ENCODE data around the gene CHTF18.
"Not testable (repeated sequence)": the region's sequence is repeated elsewhere in the genome, so short reads cannot be mapped to it uniquely, and the experiment has no call there.

The CHTF18 gene

GRCh38 chr16:750485-750884 lies 37.9 kb upstream of the CHTF18 start:
- Histone ChIP-seq H3K36me3 (ENCODE audit: control insufficient read depth, insufficient read depth, low read length) (no peaks in the 10 kb centered on the region), H3K27me3 (replicated peaks; ENCODE audit: control insufficient read depth, insufficient read depth, low read length) (no peaks in the 10 kb centered on the region; the same call in 1 of the 2 replicates), H3K4me3 (replicated peaks; ENCODE audit: low read depth, low read length) (no peak overlapping the region)
- TF ChIP-seq CTCF (IDR thresholded peaks at IDR 0.05; ENCODE audit: insufficient read depth, low read length, poor library complexity, severe bottlenecking): no peak
- no peak for DNase-seq (ENCODE audit: extremely low read depth, insufficient read length)

DNA sequence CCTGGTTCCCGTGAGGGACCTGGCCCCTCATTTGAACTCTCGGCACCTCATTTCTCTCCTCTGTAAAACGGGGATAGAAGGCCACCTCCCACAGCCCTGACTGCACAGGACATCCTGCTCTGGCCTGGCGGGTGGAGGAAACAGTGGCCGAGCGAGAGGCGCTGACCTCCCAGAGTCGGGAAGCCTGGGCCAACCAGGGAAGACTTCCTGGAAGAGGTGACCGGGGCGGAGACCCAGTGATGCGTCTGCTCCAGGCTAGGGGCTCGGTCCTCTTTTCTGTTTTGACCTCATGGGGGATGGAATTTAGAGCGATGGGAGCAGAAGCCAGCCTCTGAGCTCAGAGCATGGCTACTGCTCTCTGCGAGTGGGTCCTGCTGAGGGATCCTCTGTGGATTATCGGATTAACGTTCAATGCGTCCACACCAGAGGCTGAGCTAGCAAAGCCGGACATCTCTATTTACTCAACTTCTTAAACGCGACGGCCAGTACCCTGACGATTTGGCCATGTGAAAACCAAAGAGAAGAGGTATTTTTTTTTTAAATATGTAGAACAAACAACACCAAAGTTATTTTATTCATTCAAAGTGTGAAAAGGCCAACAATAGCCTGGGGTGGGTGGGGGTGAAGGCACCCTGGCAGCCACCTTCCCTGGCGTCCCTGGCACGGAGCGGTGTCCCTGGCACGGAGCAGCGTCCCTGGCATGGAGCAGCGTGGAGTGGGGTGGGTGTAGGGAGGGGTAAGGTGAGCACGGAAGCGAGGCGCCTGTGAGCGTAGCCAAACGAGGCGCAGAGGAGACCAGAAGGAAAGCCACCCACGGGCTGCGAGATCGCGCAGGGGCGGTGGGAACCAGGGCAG lies 37.0 kb upstream of the CHTF18 start:
- no peak for TF ChIP-seq CTCF (IDR thresholded peaks at IDR 0.05; ENCODE audit: insufficient read depth, low read length, poor library complexity, severe bottlenecking)
- Histone ChIP-seq H3K27me3 (replicated peaks; ENCODE audit: control insufficient read depth, insufficient read depth, low read length) (no peaks in the 10 kb centered on the region; the same call in 1 of the 2 replicates), H3K4me3 (replicated peaks; ENCODE audit: low read depth, low read length) (no peak overlapping the region), H3K36me3 (ENCODE audit: control insufficient read depth, insufficient read depth, low read length) (no peaks in the 10 kb centered on the region)
- DNase-seq (ENCODE audit: extremely low read depth, insufficient read length): no peak

DNA sequence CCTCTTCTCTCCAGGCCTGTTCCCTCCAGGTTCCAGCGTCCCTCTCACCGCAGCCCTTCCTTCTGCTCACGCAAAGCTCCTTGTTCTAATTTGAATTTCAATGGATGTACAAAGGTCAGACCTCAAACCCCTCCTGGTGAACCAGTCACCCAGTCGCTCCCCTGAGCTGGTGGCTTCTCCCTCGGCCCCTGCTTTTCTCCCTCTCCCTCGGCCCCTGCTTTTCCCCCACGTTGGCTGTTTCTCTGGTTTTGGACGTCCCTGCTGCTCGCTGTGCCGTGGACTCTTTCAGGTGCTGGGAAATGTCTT lies 36.5 kb upstream of the CHTF18 start:
- Histone ChIP-seq H3K27me3 (replicated peaks; ENCODE audit: control insufficient read depth, insufficient read depth, low read length) (no peaks in the 10 kb centered on the region; the same call in 1 of the 2 replicates), H3K36me3 (ENCODE audit: control insufficient read depth, insufficient read depth, low read length) (no peaks in the 10 kb centered on the region), H3K4me3 (replicated peaks; ENCODE audit: low read depth, low read length) (no peak overlapping the region)
- no peak for TF ChIP-seq CTCF (IDR thresholded peaks at IDR 0.05; ENCODE audit: insufficient read depth, low read length, poor library complexity, severe bottlenecking)
- DNase-seq (ENCODE audit: extremely low read depth, insufficient read length): no peak

GRCh38 chr16:754121-754607 lies 34.3 kb upstream of the CHTF18 start:
- not testable (repeated sequence) for H3K36me3 ChIP-seq (ENCODE audit: control insufficient read depth, insufficient read depth, low read length); H3K27me3 ChIP-seq (replicated peaks; ENCODE audit: control insufficient read depth, insufficient read depth, low read length); H3K4me3 ChIP-seq (replicated peaks; ENCODE audit: low read depth, low read length); DNase-seq (ENCODE audit: extremely low read depth, insufficient read length)

GRCh38 chr16:754656-755055 lies 33.8 kb upstream of the CHTF18 start:
- DNase-seq (ENCODE audit: extremely low read depth, insufficient read length): no peak
- H3K27me3 ChIP-seq (replicated peaks; ENCODE audit: control insufficient read depth, insufficient read depth, low read length): no peaks in the 10 kb centered on the region; the same call in 1 of the 2 replicates
- no peak for TF ChIP-seq CTCF (IDR thresholded peaks at IDR 0.05; ENCODE audit: insufficient read depth, low read length, poor library complexity, severe bottlenecking)
- H3K4me3 ChIP-seq (replicated peaks; ENCODE audit: low read depth, low read length): no peak overlapping the region
- H3K36me3 ChIP-seq (ENCODE audit: control insufficient read depth, insufficient read depth, low read length): no peaks in the 10 kb centered on the region

GRCh38 chr16:756428-756827 lies 32.0 kb upstream of the CHTF18 start:
- no peaks in the 10 kb centered on the region; the same call in 1 of the 2 replicates for H3K27me3 ChIP-seq (replicated peaks; ENCODE audit: control insufficient read depth, insufficient read depth, low read length)
- no peaks in the 10 kb centered on the region for H3K36me3 ChIP-seq (ENCODE audit: control insufficient read depth, insufficient read depth, low read length)
- no peak overlapping the region for H3K4me3 ChIP-seq (replicated peaks; ENCODE audit: low read depth, low read length)
- no peak for TF ChIP-seq CTCF (IDR thresholded peaks at IDR 0.05; ENCODE audit: insufficient read depth, low read length, poor library complexity, severe bottlenecking)
- DNase-seq (ENCODE audit: extremely low read depth, insufficient read length): no peak
